Measurements from ENCODE around the gene DYNLT5. TPM values are rescaled to one million over a fixed set of nuclear protein-coding genes. Genes with fewer than 3 reads are reported as not detected.
"Not testable (repeated sequence)": the region's sequence is repeated elsewhere in the genome, so short reads cannot be mapped to it uniquely, and the experiment has no call there.

DYNLT5 gene
- total and polyA plus RNA-seq, 2 donors = 1.3 to 6.8 TPM

GRCh38 chr1:66732407-66733166 lies 19.7 kb upstream of the DYNLT5 start:
- Histone ChIP-seq H3K36me3 (ENCODE audit: insufficient read depth) (no peaks in the 10 kb centered on the region), H3K4me1 (ENCODE audit: insufficient read depth) (no peaks in the 10 kb centered on the region)

GRCh38 chr1:66733348-66734017 lies 18.8 kb upstream of the DYNLT5 start:
- 67% methylated on average over 7 of the region's 7 CpGs for WGBS
- H3K27ac ChIP-seq (ENCODE audit: low read depth) = no peak overlapping the region
- no peak overlapping the region for H3K4me3 ChIP-seq (ENCODE audit: low read depth, low read length)
- H3K4me1 ChIP-seq (ENCODE audit: insufficient read depth) = no peaks in the 10 kb centered on the region
- DNase-seq (ENCODE audit: extremely low spot score) = no peak
- H3K36me3 ChIP-seq (ENCODE audit: insufficient read depth) = no peaks in the 10 kb centered on the region

More at GRCh38 chr1:66732407-66733166, 19.7 kb upstream of the DYNLT5 start:
- Histone ChIP-seq H3K4me3 (ENCODE audit: low read depth, low read length) (no peak overlapping the region), H3K27ac (ENCODE audit: low read depth) (no peak overlapping the region)
- WGBS = 0% methylated on average over 1 of the region's 1 CpG
- DNase-seq (ENCODE audit: extremely low spot score) = no peak

GRCh38 chr1:66734531-66734930 lies 17.7 kb upstream of the DYNLT5 start:
- not testable (repeated sequence) for H3K4me3 ChIP-seq (ENCODE audit: low read depth, low read length); H3K4me1 ChIP-seq (ENCODE audit: insufficient read depth); H3K36me3 ChIP-seq (ENCODE audit: insufficient read depth); DNase-seq (ENCODE audit: extremely low spot score); H3K27ac ChIP-seq (ENCODE audit: low read depth)
- WGBS = 73% methylated on average over 6 of the region's 6 CpGs

- no peak overlapping the region for H3K4me3 ChIP-seq (ENCODE audit: low read depth, low read length)
- no peak overlapping the region for H3K27ac ChIP-seq (ENCODE audit: low read depth)
- WGBS = 84% methylated on average over 2 of the region's 2 CpGs
- H3K36me3 ChIP-seq (ENCODE audit: insufficient read depth) = no peaks in the 10 kb centered on the region
- DNase-seq (ENCODE audit: extremely low spot score) = no peak
- H3K4me1 ChIP-seq (ENCODE audit: insufficient read depth) = no peaks in the 10 kb centered on the region
Measured at GRCh38 chr1:66737836-66738235, 14.4 kb upstream of the DYNLT5 start.

- DNase-seq (ENCODE audit: extremely low spot score) = no peak
- Histone ChIP-seq H3K36me3 (ENCODE audit: insufficient read depth) (no peaks in the 10 kb centered on the region), H3K27ac (ENCODE audit: low read depth) (no peak overlapping the region), H3K4me3 (ENCODE audit: low read depth, low read length) (no peak overlapping the region), H3K4me1 (ENCODE audit: insufficient read depth) (no peaks in the 10 kb centered on the region)
- WGBS = 80% methylated on average over 9 of the region's 9 CpGs
Measured at GRCh38 chr1:66739401-66740157, 12.7 kb upstream of the DYNLT5 start.

- WGBS = 68% methylated on average over 2 of the region's 2 CpGs
Measured at GRCh38 chr1:66745451-66745850, 6.8 kb upstream of the DYNLT5 start.

GRCh38 chr1:66747501-66747900 lies 4.8 kb upstream of the DYNLT5 start:
- Histone ChIP-seq H3K36me3 (ENCODE audit: insufficient read depth) (no peaks in the 10 kb centered on the region), H3K4me1 (ENCODE audit: insufficient read depth) (no peaks in the 10 kb centered on the region), H3K4me3 (ENCODE audit: low read depth, low read length) (no peak overlapping the region), H3K27ac (ENCODE audit: low read depth) (no peak overlapping the region)
- no peak for DNase-seq (ENCODE audit: extremely low spot score)
- WGBS = 24% methylated on average over 1 of the region's 1 CpG

More at GRCh38 chr1:66745451-66745850, 6.8 kb upstream of the DYNLT5 start:
- H3K36me3 ChIP-seq (ENCODE audit: insufficient read depth) = no peaks in the 10 kb centered on the region
- no peak overlapping the region for H3K27ac ChIP-seq (ENCODE audit: low read depth)
- no peaks in the 10 kb centered on the region for H3K4me1 ChIP-seq (ENCODE audit: insufficient read depth)
- no peak overlapping the region for H3K4me3 ChIP-seq (ENCODE audit: low read depth, low read length)
- no peak for DNase-seq (ENCODE audit: extremely low spot score)

- no peak for DNase-seq (ENCODE audit: extremely low spot score)
- H3K4me3 ChIP-seq (ENCODE audit: low read depth, low read length) = no peak overlapping the region
- H3K4me1 ChIP-seq (ENCODE audit: insufficient read depth) = no peaks in the 10 kb centered on the region
- H3K36me3 ChIP-seq (ENCODE audit: insufficient read depth) = no peaks in the 10 kb centered on the region
- 71% methylated on average over 3 of the region's 3 CpGs for WGBS
- H3K27ac ChIP-seq (ENCODE audit: low read depth) = no peak overlapping the region
Measured at GRCh38 chr1:66750577-66750976, 1.7 kb upstream of the DYNLT5 start.

GRCh38 chr1:66751160-66751559 lies 1.1 kb upstream of the DYNLT5 start:
- 88% methylated on average over 4 of the region's 4 CpGs for WGBS
- Histone ChIP-seq H3K27ac (ENCODE audit: low read depth) (no peak overlapping the region), H3K4me1 (ENCODE audit: insufficient read depth) (no peaks in the 10 kb centered on the region), H3K36me3 (ENCODE audit: insufficient read depth) (no peaks in the 10 kb centered on the region), H3K4me3 (ENCODE audit: low read depth, low read length) (no peak overlapping the region)
- DNase-seq (ENCODE audit: extremely low spot score) = no peak

GRCh38 chr1:66752671-66753371 lies 562 bp downstream of the DYNLT5 start:
- no peak overlapping the region for H3K27ac ChIP-seq (ENCODE audit: low read depth)
- DNase-seq (ENCODE audit: extremely low spot score) = no peak
- no peaks in the 10 kb centered on the region for H3K36me3 ChIP-seq (ENCODE audit: insufficient read depth)
- WGBS = 48% methylated on average over 18 of the region's 18 CpGs
- peak overlapping the region; percentile 8 for H3K4me3 ChIP-seq (ENCODE audit: low read depth, low read length)
- no peaks in the 10 kb centered on the region for H3K4me1 ChIP-seq (ENCODE audit: insufficient read depth)

GRCh38 chr1:66757722-66758240 lies 5.5 kb downstream of the DYNLT5 start:
- DNase-seq (ENCODE audit: extremely low spot score) = no peak
- Histone ChIP-seq H3K36me3 (ENCODE audit: insufficient read depth) (no peaks in the 10 kb centered on the region), H3K4me1 (ENCODE audit: insufficient read depth) (no peaks in the 10 kb centered on the region), H3K27ac (ENCODE audit: low read depth) (no peak overlapping the region), H3K4me3 (ENCODE audit: low read depth, low read length) (no peak overlapping the region)
- 51% methylated on average over 6 of the region's 6 CpGs for WGBS

- WGBS = 68% methylated on average over 1 of the region's 1 CpG
- H3K36me3 ChIP-seq (ENCODE audit: insufficient read depth) = no peaks in the 10 kb centered on the region
- no peak overlapping the region for H3K4me3 ChIP-seq (ENCODE audit: low read depth, low read length)
- no peak overlapping the region for H3K27ac ChIP-seq (ENCODE audit: low read depth)
- DNase-seq (ENCODE audit: extremely low spot score) = no peak
- H3K4me1 ChIP-seq (ENCODE audit: insufficient read depth) = no peaks in the 10 kb centered on the region
Measured at GRCh38 chr1:66758241-66758755, 6.0 kb downstream of the DYNLT5 start.

- no peak for DNase-seq (ENCODE audit: extremely low spot score)
- Histone ChIP-seq H3K4me3 (ENCODE audit: low read depth, low read length) (no peak overlapping the region), H3K36me3 (ENCODE audit: insufficient read depth) (no peaks in the 10 kb centered on the region), H3K4me1 (ENCODE audit: insufficient read depth) (no peaks in the 10 kb centered on the region), H3K27ac (ENCODE audit: low read depth) (no peak overlapping the region)
- 97% methylated on average over 1 of the region's 1 CpG for WGBS
Measured at GRCh38 chr1:66760506-66760905, 8.2 kb downstream of the DYNLT5 start.
